Measurements from ENCODE around the gene TOX2.

The TOX2 gene

DNA sequence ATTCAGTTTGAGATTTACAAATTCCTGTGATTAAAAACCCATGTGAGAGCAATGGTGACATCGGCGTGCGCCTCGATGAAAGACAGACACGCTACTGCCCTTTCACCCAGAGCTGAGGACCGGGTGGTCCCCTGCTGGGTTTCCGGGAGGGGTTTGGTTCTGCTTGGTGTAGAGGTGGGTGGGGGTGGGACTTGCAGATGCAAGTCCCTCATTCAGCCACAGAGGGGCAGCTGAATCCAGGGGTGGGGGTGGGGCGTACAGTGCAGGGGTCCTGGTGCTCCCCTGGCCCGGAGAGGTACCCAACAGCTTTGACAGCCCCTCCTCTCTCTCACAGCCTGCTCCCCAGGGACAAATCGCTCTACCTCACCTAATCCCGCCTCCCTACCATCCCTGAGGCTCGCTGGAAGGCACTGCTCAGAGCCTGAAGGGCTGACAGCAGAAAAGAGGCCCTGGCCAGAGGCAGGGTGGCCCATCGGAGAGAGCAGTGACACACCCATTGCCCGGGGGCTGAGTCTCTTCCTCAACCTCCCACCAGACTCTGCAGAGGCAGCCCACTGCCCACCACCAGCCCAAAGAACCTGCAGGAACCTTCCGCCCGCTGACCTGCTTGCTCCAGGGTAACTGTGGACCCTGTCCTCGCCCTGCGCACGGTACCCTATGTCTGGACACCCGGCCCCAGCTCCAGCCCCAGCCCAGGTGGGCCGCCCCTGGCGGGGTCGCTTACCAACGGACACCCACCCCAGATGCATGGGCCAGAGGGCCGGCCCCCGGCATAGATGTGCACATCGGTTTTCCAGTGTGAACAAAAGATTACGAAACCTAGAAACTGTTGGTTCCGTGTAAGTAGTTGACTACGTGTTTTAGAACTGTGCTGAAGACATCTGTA, 153.9 kb downstream of the TOX2 start:
- no peak for DNase-seq

GRCh38 chr20:44069203-44070011, 154.8 kb downstream of the TOX2 start:
- no peak for DNase-seq

- DNase-seq = no peak
These were observed 155.7 kb downstream of the TOX2 start for GRCh38 chr20:44070139-44070900.

- no peak for DNase-seq
These were observed 156.4 kb downstream of the TOX2 start for GRCh38 chr20:44071057-44071456.

- DNase-seq = no peak
These were observed 157.0 kb downstream of the TOX2 start for GRCh38 chr20:44071526-44072111.

- DNase-seq = no peak
These were observed 157.7 kb downstream of the TOX2 start for GRCh38 chr20:44072384-44072783.

GRCh38 chr20:44073011-44073674, 158.5 kb downstream of the TOX2 start:
- DNase-seq = no peak

GRCh38 chr20:44073675-44074071, 159.0 kb downstream of the TOX2 start:
- no peak for DNase-seq

- peak; percentile 9 to 56 for DNase-seq
These were observed 159.8 kb downstream of the TOX2 start for GRCh38 chr20:44074252-44075151.

DNA sequence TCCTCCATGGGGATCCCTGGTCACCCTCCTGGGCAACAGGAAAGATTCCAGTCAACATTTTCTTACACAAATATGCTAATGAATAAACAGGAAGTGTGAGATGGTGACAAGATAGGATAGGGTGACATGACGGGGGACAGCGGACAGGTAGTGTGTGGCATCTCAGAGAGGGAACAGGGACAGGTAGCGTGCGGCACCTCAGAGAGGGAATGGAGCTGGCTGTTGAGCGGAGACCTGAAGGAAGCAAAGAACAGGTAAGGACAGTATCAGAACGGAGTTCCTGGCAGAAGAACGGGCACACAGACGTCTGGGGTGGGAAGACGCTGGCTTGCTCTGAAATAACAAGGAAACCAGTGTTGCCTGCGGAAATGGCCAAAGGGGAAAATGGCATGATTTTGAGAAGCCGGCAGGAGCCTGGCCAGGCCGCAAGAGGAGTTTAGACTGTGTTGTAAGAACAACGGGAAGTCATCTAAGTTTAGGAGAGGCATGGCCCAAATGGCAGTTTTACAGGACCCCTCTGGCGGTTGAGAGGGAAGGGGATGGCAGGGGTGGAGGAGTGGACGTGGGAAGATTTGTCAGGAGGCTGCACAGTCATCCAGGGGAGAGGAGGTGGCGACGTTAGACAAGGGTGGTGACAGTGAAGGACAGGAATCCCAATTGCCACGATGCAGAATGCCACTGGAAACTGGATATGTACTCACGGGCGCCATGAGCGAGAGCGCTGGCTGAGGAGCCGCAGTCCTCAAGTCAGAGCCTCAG, 160.7 kb downstream of the TOX2 start:
- no peak for DNase-seq

GRCh38 chr20:44075950-44076232, 161.2 kb downstream of the TOX2 start:
- no peak for DNase-seq

DNA sequence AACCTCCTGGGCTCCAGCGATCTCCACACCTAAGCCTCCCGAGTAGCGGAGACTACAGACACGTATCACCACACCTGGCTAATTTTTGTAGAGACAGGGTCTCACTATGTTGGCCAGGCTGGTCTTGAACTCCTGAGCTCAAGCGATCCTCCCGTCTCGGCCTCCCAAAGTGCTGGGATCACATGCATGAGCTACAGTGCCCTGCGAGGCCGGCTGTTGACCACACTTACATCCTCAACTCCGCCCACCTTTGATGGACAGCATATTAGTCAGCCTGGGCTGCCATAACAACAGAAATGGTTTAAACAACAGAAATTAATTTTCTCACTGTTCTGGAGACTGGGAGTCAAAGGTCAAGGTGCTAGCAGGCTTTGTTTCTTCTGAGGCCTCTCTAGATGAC, 164.6 kb downstream of the TOX2 start:
- DNase-seq = no peak

- no peak for DNase-seq
These were observed 165.4 kb downstream of the TOX2 start for GRCh38 chr20:44080064-44080463.

DNA sequence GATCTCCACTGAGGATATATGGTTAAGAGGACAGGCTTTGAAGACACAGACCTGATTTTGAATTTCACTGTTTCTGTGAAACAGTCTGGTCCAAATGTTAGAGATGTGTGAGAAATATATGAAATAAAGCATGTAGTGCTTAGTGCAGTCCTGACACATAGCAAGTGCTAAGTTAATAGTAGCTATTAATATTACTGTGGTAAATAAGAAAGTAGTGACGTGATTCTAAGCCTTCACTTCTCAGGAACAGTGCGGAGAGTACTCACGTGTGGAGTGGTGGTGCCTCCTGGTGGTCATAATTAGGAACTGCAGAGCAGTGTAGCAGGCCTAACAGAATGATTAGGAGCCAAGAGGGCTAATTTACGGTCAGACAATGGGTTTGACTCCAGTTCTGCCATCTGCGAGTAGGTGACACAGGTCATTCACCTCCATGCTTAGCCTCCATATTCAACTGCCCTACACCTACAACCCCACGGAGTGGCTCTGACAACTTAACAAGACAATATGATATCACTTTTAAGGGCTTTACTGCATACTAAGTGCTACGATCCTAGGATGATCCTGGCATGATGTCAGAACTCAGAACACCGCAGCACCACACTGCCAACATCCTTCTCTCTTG, 166.1 kb downstream of the TOX2 start:
- peak; percentile 38 to 76 for DNase-seq

DNA sequence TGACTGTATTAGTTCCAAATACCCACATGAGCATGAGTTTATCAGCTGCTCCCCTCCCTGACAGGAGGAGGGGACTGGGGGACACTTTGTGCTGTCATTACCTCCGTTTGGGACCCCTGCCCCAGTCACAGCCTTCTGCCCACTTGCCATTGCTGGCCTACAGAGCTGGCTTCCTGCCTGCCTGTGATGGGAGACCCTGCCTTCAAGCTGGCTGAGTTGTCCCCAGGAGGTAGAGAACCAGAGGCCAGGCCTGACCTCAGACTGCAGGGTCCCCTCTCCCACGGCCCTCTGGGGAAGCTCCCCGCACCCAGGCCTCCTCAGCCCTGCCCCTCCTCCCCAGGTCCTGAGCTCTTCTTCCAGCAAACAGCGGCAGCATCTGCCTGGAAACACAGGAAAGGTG, 166.8 kb downstream of the TOX2 start:
- no peak for DNase-seq

DNA sequence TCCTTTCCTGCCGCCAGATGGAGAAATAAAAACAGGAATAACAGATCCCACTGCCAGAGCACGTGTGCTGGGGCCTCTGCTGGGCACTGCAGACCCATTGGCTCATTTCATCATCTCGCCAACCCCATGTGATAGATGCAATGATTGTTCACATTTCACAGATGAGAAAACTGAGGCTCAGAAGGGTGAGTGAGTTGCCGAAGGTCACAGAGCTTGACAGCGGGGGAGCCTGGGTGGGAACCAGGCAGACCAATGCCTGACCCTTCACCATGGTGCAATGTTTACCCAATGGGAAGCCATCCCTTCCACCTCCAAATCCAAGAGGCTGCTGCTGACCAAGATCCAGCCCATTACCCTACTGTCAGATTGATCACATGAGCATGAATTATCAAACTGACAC, 167.2 kb downstream of the TOX2 start:
- DNase-seq = peak in 1 of 2 experiments; percentile 24

DNA sequence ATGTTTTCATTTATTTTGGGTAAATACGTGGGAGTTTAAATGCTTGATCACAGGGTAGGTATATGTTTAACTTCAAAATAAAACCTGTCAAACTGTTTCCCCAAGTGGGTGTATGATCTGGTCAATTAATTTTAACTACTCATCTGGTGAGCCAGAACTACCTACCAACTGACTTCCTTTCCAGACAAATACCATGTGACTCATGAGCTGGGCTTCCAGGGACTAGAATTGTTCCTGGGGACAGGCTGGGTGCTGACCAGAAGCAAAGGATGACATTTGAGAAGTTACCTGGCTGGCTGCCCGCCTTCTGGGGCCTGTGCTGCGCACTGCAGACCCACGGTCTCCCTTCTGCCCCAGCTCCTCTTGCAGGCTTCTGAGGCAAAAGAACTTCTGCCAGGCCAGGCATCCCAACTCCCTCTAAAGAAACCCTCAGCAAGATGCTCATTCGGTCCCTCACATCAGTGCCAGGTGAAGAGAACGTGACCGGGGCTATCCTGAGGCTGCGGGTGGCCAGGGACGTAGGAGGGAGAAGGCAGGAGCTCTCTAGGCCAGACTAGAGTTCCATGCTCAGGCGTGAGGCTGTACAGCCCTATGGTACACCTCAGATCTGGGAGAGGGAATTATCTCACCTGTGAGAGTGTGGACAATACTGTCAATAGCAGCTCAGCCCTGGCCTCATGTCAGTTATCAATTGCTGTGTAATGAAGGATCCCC, 168.7 kb downstream of the TOX2 start:
- peak in 1 of 2 experiments; percentile 13 for DNase-seq

DNA sequence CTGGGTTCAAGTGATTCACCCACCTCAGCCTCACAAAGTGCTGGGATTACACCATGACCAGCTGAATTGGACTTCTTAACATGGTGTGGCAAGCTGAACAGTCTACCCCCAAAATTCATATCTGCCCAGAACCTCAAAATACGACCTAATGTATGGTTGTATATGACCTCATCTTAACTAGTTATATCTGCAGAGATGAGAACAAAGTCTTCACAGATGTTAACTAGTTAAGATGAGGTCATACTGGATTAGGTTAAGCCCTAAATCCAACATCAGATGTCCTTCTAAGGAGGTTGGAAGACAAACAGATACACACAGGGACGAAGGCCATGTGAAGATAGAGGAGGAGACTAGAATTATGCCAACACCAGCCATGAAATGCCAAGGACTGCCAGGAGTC, 169.8 kb downstream of the TOX2 start:
- DNase-seq = no peak

GRCh38 chr20:44084891-44085290, 170.2 kb downstream of the TOX2 start:
- DNase-seq = no peak

Measured in NCI-H524 (cell line).